Stimulated activated CD4-positive, alpha-beta T cell treated with anti-CD3 and anti-CD28 coated beads, Interleukin-4, amount 100 ng/mL, for 1 hour (primary cell): Measurements from ENCODE around the gene SOX4.

Experiments used
- DNase-seq: peaks from one replicate; pipeline ENCODE4 v3.0.0-alpha.2; 2020

SOX4 gene

DNA sequence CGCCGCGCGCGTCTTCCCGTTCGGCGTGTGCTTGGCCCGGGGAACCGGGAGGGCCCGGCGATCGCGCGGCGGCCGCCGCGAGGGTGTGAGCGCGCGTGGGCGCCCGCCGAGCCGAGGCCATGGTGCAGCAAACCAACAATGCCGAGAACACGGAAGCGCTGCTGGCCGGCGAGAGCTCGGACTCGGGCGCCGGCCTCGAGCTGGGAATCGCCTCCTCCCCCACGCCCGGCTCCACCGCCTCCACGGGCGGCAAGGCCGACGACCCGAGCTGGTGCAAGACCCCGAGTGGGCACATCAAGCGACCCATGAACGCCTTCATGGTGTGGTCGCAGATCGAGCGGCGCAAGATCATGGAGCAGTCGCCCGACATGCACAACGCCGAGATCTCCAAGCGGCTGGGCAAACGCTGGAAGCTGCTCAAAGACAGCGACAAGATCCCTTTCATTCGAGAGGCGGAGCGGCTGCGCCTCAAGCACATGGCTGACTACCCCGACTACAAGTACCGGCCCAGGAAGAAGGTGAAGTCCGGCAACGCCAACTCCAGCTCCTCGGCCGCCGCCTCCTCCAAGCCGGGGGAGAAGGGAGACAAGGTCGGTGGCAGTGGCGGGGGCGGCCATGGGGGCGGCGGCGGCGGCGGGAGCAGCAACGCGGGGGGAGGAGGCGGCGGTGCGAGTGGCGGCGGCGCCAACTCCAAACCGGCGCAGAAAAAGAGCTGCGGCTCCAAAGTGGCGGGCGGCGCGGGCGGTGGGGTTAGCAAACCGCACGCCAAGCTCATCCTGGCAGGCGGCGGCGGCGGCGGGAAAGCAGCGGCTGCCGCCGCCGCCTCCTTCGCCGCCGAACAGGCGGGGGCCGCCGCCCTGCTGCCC, 1.1 kb downstream of the SOX4 start:
- DNase-seq = peak; percentile 40

DNA sequence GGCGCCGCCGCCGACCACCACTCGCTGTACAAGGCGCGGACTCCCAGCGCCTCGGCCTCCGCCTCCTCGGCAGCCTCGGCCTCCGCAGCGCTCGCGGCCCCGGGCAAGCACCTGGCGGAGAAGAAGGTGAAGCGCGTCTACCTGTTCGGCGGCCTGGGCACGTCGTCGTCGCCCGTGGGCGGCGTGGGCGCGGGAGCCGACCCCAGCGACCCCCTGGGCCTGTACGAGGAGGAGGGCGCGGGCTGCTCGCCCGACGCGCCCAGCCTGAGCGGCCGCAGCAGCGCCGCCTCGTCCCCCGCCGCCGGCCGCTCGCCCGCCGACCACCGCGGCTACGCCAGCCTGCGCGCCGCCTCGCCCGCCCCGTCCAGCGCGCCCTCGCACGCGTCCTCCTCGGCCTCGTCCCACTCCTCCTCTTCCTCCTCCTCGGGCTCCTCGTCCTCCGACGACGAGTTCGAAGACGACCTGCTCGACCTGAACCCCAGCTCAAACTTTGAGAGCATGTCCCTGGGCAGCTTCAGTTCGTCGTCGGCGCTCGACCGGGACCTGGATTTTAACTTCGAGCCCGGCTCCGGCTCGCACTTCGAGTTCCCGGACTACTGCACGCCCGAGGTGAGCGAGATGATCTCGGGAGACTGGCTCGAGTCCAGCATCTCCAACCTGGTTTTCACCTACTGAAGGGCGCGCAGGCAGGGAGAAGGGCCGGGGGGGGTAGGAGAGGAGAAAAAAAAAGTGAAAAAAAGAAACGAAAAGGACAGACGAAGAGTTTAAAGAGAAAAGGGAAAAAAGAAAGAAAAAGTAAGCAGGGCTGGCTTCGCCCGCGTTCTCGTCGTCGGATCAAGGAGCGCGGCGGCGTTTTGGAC, 2.0 kb downstream of the SOX4 start:
- DNase-seq = peak; percentile 17

DNA sequence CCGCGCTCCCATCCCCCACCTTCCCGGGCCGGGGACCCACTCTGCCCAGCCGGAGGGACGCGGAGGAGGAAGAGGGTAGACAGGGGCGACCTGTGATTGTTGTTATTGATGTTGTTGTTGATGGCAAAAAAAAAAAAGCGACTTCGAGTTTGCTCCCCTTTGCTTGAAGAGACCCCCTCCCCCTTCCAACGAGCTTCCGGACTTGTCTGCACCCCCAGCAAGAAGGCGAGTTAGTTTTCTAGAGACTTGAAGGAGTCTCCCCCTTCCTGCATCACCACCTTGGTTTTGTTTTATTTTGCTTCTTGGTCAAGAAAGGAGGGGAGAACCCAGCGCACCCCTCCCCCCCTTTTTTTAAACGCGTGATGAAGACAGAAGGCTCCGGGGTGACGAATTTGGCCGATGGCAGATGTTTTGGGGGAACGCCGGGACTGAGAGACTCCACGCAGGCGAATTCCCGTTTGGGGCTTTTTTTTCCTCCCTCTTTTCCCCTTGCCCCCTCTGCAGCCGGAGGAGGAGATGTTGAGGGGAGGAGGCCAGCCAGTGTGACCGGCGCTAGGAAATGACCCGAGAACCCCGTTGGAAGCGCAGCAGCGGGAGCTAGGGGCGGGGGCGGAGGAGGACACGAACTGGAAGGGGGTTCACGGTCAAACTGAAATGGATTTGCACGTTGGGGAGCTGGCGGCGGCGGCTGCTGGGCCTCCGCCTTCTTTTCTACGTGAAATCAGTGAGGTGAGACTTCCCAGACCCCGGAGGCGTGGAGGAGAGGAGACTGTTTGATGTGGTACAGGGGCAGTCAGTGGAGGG, 2.8 kb downstream of the SOX4 start:
- peak; percentile 8 for DNase-seq

DNA sequence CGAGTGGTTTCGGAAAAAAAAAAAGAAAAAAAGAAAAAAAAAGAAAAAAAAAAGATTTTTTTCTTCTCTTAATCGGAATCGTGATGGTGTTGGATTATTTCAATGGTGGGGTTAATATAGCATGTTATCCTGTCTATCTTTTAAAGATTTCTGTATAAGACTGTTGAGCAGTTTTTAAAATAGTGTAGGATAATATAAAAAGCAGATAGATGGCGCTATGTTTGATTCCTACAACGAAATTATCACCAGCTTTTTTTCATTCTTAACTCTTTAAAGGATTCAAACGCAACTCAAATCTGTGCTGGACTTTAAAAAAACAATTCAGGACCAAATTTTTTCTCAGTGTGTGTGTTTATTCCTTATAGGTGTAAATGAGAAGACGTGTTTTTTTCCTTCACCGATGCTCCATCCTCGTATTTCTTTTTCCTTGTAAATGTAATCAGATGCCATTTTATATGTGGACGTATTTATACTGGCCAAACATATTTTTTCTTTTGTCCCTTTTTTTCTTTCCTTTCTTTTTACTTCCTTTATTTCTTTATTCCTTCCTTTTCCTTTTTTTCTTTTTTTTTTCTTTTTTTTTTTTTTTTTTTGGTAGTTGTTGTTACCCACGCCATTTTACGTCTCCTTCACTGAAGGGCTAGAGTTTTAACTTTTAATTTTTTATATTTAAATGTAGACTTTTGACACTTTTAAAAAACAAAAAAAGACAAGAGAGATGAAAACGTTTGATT, 3.6 kb downstream of the SOX4 start:
- DNase-seq = no peak

DNA sequence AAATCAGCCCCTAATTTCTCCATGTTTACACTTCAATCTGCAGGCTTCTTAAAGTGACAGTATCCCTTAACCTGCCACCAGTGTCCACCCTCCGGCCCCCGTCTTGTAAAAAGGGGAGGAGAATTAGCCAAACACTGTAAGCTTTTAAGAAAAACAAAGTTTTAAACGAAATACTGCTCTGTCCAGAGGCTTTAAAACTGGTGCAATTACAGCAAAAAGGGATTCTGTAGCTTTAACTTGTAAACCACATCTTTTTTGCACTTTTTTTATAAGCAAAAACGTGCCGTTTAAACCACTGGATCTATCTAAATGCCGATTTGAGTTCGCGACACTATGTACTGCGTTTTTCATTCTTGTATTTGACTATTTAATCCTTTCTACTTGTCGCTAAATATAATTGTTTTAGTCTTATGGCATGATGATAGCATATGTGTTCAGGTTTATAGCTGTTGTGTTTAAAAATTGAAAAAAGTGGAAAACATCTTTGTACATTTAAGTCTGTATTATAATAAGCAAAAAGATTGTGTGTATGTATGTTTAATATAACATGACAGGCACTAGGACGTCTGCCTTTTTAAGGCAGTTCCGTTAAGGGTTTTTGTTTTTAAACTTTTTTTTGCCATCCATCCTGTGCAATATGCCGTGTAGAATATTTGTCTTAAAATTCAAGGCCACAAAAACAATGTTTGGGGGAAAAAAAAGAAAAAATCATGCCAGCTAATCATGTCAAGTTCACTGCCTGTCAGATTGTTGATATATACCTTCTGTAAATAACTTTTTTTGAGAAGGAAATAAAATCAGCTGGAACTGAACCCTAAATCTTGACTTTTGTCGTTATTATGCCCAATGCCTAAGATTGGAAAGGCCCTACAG, 4.5 kb downstream of the SOX4 start:
- DNase-seq = no peak

DNA sequence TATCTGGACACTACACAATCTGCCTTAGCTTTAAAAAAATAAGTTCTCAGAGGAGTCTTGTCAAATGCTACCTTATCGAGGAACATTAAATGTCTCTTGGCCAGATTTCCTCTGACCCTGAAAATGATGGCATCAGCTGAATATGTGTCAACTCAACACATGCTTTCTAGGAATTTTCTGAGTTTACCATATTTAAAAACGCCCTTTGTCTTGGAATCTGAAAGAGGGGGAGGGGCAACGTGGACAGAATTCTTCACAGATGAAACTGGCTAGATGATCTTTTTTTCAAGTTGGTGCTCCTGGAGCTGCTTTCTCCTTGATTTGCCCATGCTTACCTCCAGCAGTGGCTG, 5.1 kb downstream of the SOX4 start:
- no peak for DNase-seq

DNA sequence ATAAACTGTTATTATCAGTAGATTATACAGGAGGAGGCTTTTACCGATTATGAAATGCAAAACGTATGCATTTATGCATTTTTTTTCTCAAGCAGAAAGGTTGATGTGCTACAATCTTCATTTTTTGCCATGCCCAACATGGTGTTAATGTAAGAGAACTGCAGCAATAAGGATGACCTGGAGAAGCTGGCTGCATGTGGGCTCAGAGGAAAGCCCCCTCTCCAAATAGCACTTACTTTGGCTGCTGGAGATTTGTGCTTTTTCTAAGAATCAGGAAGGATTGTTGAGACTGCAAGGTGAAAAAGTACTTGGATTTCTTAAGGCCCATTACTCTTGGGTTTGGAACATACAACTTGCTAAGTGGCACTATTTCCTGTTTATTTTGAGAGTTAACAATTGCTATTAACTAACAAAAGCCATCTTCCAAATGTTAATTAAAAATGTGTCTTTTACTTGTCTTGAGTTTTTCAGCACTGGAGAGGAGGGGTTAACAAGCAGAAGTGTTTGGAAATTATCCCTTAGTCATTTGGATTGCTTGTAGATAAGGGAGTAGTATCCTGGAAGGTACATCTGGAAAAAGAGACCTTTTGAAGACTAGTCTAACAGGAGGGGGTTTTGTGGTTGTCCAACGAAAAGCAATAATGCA, 5.6 kb downstream of the SOX4 start:
- no peak for DNase-seq

DNA sequence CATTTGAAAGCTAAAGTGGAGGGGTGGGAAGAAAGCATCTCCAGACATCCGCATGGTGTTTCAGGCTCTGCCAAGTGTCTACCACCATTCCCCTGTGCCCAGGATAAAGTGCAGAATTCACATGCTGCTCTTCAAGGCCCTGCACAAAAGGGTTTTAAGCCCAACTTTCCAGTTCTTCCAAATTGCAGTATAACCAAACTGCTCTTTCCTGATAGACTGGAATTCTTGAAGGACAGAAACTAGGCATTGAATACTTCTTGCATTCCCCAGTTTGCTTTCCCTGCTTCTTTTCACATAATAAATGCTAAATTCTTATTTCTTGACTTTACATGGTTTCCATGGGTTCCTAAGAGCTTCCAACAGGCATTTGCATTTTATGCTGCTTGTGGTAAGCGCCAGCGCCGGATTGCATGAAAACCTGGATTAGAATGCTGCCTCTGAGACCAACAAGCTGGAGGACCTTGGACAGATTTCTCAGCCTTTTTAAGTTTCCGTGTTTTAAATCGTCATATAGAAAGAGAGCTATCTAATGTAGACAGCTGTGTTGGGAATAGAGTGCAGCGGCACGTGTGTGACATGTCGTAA, 7.9 kb downstream of the SOX4 start:
- no peak for DNase-seq

DNA sequence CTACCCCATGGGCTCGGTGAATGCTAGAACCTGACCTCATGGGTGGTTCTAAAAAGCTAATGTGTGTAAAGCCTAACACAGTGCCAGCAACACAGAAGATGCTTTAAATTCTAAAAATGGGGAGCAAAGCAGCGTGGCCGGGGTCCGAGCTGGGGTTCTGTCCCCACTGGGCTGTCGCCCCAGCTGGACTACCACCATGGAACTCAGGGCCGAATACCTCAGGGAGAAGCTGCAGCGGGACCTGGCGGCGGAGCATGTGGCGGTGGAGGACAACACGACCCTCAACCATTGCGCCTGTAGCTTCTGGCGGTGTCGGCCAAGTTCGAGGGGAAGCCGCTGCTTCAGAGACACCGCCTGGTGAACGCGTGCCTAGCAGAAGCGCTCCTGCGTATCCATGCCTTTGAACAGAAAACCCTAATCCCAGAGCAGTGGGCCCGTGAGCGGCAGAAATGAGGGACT, 8.4 kb downstream of the SOX4 start:
- no peak for DNase-seq

DNA sequence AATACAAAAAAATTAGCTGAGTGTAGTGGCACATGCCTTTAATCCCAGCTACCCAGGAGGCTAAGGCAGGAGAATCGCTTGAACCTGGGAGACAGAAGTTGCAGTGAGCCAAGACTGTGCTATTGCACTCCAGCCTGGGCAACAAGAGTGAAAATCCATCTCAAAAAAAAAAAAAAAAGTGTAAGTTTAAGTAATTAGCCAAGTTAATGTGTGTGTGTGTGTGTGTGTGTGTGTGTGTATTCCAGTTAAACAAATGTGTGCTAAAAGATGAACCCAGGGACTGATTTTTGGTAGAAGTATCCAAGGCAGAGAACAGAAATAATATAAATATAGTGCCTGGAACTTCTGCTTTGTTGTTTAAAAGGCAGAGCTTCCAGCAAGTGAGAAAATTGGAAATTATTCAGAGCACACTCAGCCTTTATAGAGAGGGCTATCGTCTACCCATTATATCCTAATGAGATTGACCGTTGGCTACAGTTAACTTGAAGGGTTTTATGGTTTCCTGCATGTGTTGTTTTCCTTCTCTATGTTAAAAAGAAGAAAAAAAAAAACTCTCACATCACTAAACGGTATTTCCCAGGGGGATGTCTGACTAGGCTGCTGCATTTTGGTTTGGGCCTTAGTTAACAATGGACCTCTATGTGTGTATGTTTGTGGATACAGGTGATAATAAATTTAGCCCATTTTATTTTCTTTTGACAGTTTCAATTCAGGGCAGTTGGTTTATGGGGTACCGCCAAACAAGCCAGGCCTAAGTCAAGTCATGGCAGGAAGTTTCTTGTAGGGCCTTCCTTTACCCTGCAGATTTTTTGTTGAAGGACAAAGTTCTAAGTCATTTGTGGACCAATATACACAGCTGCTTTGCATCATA, 9.8 kb downstream of the SOX4 start:
- DNase-seq = no peak

DNA sequence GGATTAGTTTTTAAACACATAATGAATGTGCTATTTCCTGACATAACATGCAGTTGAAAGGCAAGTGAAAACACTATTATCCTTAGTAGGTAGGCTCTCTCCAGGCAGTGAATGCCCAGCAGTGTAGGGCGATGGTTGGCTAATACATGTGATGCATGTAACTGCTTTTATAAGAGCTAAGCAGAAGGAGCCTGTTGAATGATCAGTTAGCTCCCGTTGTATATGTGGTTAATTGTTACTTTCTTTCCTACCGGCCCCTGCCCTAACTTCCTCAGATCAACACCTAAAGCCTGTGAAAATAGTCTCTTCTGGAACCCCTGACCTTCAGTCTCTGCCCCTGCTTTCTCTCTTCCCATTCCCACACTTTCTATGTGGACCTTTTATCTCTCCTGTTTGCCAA, 10.5 kb downstream of the SOX4 start:
- no peak for DNase-seq

DNA sequence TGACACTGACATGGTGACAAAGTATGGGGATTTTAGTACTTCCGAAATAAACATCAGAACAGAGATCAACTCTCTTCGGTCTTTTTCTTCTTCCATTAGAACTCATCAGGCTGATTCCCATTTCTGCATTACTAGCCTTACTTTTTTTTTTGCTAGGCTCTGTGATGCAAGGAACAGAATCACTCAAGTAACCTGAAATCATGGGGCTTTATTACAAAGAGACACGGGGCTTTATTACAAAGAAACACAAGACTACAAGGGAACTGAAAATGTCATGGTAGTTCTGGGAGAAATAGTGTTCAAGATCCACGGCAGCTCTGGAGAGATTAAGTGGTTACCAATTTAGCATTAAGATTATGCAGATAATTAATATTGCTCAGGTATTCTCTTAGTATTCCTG, 11.6 kb downstream of the SOX4 start:
- no peak for DNase-seq

DNA sequence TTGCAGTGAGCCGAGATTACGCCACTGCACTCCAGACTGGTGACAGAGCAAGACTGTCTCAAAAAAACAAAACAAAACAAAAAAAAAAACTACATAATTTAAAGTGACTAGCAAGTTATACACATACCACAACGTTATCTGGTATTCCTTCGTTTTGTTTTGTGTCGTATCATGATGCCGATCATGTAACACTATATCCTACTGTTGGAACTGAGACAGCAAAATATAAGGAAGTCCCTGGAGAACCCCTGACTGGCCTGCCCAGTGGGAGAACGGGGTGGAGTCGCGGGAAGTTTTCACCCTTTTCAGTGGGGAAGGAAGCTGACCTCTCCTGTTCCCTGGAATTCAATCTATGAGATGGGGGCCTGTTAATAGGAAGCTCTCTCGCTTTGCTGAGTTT, 15.1 kb downstream of the SOX4 start:
- no peak for DNase-seq

DNA sequence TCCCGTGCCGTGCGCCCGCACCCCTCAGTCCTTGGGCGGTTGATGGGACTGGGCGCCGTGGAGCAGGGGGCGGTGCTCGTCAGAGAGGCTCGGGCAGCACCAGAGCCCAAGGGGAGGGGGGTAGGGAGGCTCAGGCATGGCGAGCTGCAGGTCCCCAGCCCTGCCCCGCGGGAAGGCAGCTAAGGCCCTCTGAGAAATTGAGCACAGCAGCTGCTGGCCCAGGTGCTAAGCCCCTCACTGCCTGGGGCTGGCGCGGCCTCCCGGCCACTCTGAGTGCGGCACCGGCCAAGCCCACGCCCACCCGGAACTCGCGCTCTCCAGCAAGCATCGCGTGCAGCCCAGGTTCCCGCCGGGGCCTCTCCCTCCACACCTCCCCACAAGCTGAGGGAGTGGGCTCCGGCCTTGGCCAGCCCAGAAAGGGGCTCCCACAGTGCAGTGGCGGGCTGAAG, 16.4 kb downstream of the SOX4 start:
- no peak for DNase-seq

DNA sequence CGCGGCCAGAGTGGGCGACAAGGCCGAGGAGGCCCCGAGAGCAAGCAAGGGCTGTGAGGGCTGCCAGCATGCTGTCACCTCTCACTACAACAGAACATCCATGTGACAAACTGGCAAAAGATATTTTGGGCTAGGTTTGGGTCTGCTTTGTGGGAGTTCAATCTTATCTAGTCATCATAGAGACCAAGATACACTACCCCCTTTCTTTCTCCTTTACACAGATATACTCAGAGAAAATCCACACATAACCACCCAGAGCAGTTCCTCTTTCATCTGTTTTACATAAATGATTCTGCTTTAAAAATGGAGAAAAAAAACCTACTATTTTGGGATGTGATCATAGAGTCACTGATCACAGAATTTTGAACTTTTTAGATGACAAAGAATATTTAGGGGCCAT, 16.8 kb downstream of the SOX4 start:
- no peak for DNase-seq

DNA sequence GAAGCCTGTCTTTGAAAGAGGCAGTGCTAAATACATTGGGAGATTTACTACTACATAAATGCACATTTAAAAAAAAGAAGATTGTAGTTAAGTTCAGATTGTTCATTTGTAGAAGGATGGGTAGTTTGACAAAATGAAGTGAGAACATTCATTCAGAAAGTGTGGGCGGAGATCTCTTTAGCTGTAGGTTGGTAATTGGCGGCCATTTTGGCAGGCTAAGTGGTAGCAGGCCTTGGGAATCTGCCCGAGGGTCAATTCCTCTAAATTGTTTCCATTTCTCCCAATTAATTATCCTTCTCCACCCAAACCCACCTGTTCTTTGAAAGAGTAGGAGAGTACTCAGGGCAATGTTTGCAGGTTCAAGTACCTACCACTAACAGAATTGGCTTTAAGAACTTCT, 17.9 kb downstream of the SOX4 start:
- no peak for DNase-seq

DNA sequence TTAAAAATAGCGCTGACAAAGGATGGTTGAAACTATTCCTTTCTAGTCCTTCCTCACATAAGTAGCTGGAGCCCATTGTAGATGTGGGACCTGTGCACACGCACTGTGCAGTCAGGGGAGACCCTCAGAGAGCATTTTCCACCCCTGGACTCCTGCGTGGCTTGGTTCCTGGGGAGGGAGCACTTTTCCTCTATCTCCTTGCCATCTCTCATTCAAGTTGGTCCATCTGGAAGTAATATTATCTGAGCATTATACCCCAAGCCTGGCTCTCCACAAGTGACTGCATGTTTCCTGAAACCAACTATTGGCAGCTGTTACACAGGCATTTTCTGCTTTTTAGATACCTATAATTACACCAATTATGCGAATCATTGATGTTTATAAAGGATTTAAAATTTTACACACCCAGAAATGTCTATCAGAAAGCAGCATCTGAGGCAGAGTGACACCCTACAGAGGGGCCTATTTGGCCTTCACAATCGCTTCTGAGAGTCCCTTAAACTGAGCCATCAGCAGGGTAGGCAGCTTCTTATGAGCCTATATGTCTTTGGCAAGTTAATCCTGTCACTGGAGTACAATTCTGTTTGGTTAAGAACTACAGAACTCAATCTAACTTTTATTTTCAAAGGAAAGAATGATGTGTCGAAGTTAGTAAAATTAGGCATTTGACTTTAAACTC, 18.7 kb downstream of the SOX4 start:
- DNase-seq = no peak

DNA sequence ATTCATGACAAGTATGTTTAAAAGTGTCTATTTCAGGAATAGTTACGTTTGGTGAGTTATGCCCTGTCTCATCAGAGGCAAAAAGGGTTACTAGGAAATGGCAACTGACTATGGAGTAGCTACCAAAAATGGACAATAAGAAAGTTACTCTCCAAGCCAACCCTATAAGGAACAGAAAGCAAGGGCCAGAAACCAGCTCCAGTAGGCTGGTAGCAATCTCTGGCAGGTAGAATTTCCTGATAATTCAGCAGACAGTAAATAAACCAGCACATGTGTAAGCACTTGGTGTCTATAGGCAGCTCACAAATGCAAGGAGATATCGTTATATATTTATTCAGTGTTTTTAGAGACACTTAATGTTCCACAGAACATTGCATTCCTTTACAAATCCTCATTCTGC, 20.3 kb downstream of the SOX4 start:
- no peak for DNase-seq

DNA sequence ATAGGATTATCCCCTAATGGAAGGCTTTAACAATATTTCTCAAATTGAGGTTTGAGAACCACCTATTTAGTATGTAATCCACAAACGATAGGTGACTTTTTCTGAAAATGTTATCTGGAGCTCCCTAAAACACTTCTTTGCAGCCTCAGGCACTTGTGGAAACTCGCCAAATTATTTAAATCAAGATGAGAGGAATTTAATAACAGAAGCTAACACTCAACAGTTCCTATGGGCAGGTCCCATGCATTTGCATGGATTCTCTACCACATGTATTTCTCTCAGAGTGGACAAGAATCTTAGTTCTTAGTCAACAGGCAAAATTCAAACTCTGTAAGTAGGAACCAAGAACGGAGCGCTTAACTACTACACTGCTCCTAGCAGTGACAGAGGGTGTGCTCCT, 20.7 kb downstream of the SOX4 start:
- DNase-seq = no peak
